Body of pancreas (tissue), 4 donors: Measurements from ENCODE around the gene TCAP.

Source experiments
- CTCF ChIP-seq, 7 experiments: fragments of 450-650 bp in 4 of 7; fragments of 200-600 bp in 3 of 7; sonication (generic) in 3 of 7; IDR thresholded peaks; one replicate each; pipeline ENCODE4 v1.5.1; 2016 to 2019; ENCODE audit warnings: antibody characterized with exemption in 7 of 7
- POLR2A ChIP-seq, 3 donors: fragments of 450-650 bp; IDR thresholded peaks; one replicate each; pipeline ENCODE4 v1.6.1; 2016; ENCODE audit warnings: antibody characterized with exemption in 3 of 3, mild to moderate bottlenecking in 2 of 3

- TF ChIP-seq POLR2A (IDR thresholded peaks at IDR 0.05) (no peak), CTCF (IDR thresholded peaks at IDR 0.05) (no peak)
These were observed 9.0 kb downstream of the TCAP start for GRCh38 chr17:39674179-39674578.
